ENCODE measurements around the gene TMSB10.
"Not testable (repeated sequence)": the region's sequence is repeated elsewhere in the genome, so short reads cannot be mapped to it uniquely, and the experiment has no call there.

TMSB10 gene

GRCh38 chr2:84904717-84905174 lies 710 bp upstream of the TMSB10 start:
- DNase-seq = peak; percentile 24

GRCh38 chr2:84906108-84906899 lies 848 bp downstream of the TMSB10 start:
- peak; percentile 46 for DNase-seq

- DNase-seq = peak; percentile 80
Measured at GRCh38 chr2:84906900-84907714, 1.7 kb downstream of the TMSB10 start.

GRCh38 chr2:84908948-84909713 lies 3.7 kb downstream of the TMSB10 start:
- peak; percentile 82 for DNase-seq

- DNase-seq = no peak
Measured at GRCh38 chr2:84911135-84911678, 5.8 kb downstream of the TMSB10 start.

GRCh38 chr2:84912984-84913383 lies 7.5 kb downstream of the TMSB10 start:
- DNase-seq = no peak

GRCh38 chr2:84914334-84914733 lies 8.9 kb downstream of the TMSB10 start:
- DNase-seq = no peak

GRCh38 chr2:84915675-84916074 lies 10.2 kb downstream of the TMSB10 start:
- not testable (repeated sequence) for DNase-seq

GRCh38 chr2:84917821-84918220 lies 12.4 kb downstream of the TMSB10 start:
- DNase-seq = not testable (repeated sequence)

- DNase-seq = no peak
Measured at GRCh38 chr2:84918430-84918829, 13.0 kb downstream of the TMSB10 start.

GRCh38 chr2:84919885-84920580 lies 14.6 kb downstream of the TMSB10 start:
- DNase-seq = peak; percentile 24

GRCh38 chr2:84923009-84923408 lies 17.6 kb downstream of the TMSB10 start:
- DNase-seq = no peak

GRCh38 chr2:84924173-84925106 lies 19.0 kb downstream of the TMSB10 start:
- peak; percentile 80 for DNase-seq

- DNase-seq = no peak
Measured at GRCh38 chr2:84925336-84925723, 19.9 kb downstream of the TMSB10 start.

- DNase-seq = peak; percentile 96
Measured at GRCh38 chr2:84925724-84926376, 20.4 kb downstream of the TMSB10 start.

GRCh38 chr2:84927275-84927627 lies 21.8 kb downstream of the TMSB10 start:
- no peak for DNase-seq

GRCh38 chr2:84931384-84931821 lies 25.9 kb downstream of the TMSB10 start:
- DNase-seq = no peak

- DNase-seq = peak; percentile 66
Measured at GRCh38 chr2:84938194-84938879, 32.9 kb downstream of the TMSB10 start.

- DNase-seq = peak; percentile 88
Measured at GRCh38 chr2:84939426-84940087, 34.1 kb downstream of the TMSB10 start.
